Ecto neural progenitor cell (in vitro differentiated cells): ENCODE measurements around the gene DTNB.

Experiments
- DNase-seq: peaks from one replicate; pipeline ENCODE4 v3.0.0-alpha.2; 2018; ENCODE audit warnings: low spot score

The DTNB gene

GRCh38 chr2:25386971-25387875, 286.2 kb downstream of the DTNB start:
- DNase-seq: peak; percentile 36

- DNase-seq: no peak
Observed at GRCh38 chr2:25385910-25386309, 287.5 kb downstream of the DTNB start.

- peak; percentile 38 for DNase-seq
Observed at GRCh38 chr2:25383806-25384205, 289.6 kb downstream of the DTNB start.

GRCh38 chr2:25381502-25381901, 291.9 kb downstream of the DTNB start:
- peak; percentile 26 for DNase-seq

GRCh38 chr2:25380586-25381375, 292.6 kb downstream of the DTNB start:
- peak; percentile 28 for DNase-seq

- DNase-seq: no peak
Observed at GRCh38 chr2:25380023-25380422, 293.4 kb downstream of the DTNB start.

- peak; percentile 31 for DNase-seq
Observed at GRCh38 chr2:25379535-25379934, 293.8 kb downstream of the DTNB start.

GRCh38 chr2:25378731-25379490, 294.5 kb downstream of the DTNB start:
- peak; percentile 36 for DNase-seq

GRCh38 chr2:25377822-25378421, 295.5 kb downstream of the DTNB start:
- DNase-seq: peak; percentile 38

- peak; percentile 91 for DNase-seq
Observed at GRCh38 chr2:25376750-25377621, 296.4 kb downstream of the DTNB start.

- peak; percentile 45 for DNase-seq
Observed at GRCh38 chr2:25375989-25376545, 297.3 kb downstream of the DTNB start.

GRCh38 chr2:25375371-25375988, 297.9 kb downstream of the DTNB start:
- peak; percentile 48 for DNase-seq

- no peak for DNase-seq
Observed at GRCh38 chr2:25374827-25375226, 298.6 kb downstream of the DTNB start.

GRCh38 chr2:25374411-25374810, 299.0 kb downstream of the DTNB start:
- no peak for DNase-seq

- no peak for DNase-seq
Observed at GRCh38 chr2:25373269-25373981, 300.0 kb downstream of the DTNB start.

GRCh38 chr2:25372405-25373268, 300.7 kb downstream of the DTNB start:
- DNase-seq: no peak

GRCh38 chr2:25371253-25372241, 301.8 kb downstream of the DTNB start:
- DNase-seq: peak; percentile 48
